HL-60 (cell line): ENCODE data around the gene LUC7L.
"Not testable (repeated sequence)": the region's sequence is repeated elsewhere in the genome, so short reads cannot be mapped to it uniquely, and the experiment has no call there.

Experiments
- DNase-seq, 2 experiments: peaks; one replicate each; pipeline ENCODE4 v3.0.0-alpha.2; 2010 to 2020; ENCODE audit warnings: low read depth in 1 of 2, low spot score in 1 of 2
- H3K27ac ChIP-seq: fragments of 250-450 bp; sonication (Bioruptor Pico); replicated peaks from 2 replicates; pipeline ENCODE4 v1.5.1; 2020; ENCODE audit warnings: mild to moderate bottlenecking, moderate library complexity
- H3K27me3 ChIP-seq: fragments of 250-450 bp; sonication (Bioruptor Pico); 2 replicates; pipeline ENCODE4 v1.5.1; 2021; ENCODE audit warnings: mild to moderate bottlenecking, moderate library complexity; ENCODE audit not compliant: insufficient read depth, poor library complexity, severe bottlenecking
- H3K4me3 ChIP-seq: replicated peaks from 2 replicates; pipeline ENCODE4 v1.5.1; 2011; ENCODE audit warnings: mild to moderate bottlenecking, control low read depth, low read length; ENCODE audit not compliant: insufficient read depth
- CTCF ChIP-seq: IDR thresholded peaks from one replicate; pipeline ENCODE4 v1.5.1; 2011; ENCODE audit warnings: low read length, control low read depth, inconsistent platforms; ENCODE audit not compliant: insufficient read depth
- GABPA ChIP-seq: IDR thresholded peaks from 2 replicates; pipeline ENCODE4 v1.6.1; 2012; ENCODE audit warnings: low read depth
- POLR2AphosphoS5 ChIP-seq: IDR thresholded peaks from 2 replicates; pipeline ENCODE4 v1.6.1; 2012; ENCODE audit warnings: low read depth
- REST ChIP-seq: IDR thresholded peaks from 2 replicates; pipeline ENCODE4 v1.6.1; 2012; ENCODE audit warnings: low read depth; ENCODE audit not compliant: insufficient replicate concordance
- SPI1 ChIP-seq: IDR thresholded peaks from 2 replicates; pipeline ENCODE4 v1.6.1; 2012; ENCODE audit warnings: low read depth, mild to moderate bottlenecking, borderline replicate concordance

The LUC7L gene

GRCh38 chr16:259814-260253 lies 30.6 kb upstream of the LUC7L start:
- Histone ChIP-seq H3K27ac (no peak overlapping the region), H3K4me3 (no peak overlapping the region), H3K27me3 (no peaks in the 10 kb centered on the region)
- DNase-seq, result no peak
- no peak for TF ChIP-seq SPI1
- TF ChIP-seq CTCF, result no peak
- no peak for TF ChIP-seq GABPA
- no peak for TF ChIP-seq REST
- no peak for TF ChIP-seq POLR2AphosphoS5

- Histone ChIP-seq H3K27ac (no peak overlapping the region), H3K27me3 (no peaks in the 10 kb centered on the region), H3K4me3 (no peak overlapping the region)
- TF ChIP-seq GABPA (no peak), REST (no peak), POLR2AphosphoS5 (no peak), CTCF (no peak), SPI1 (no peak)
- no peak for DNase-seq
Observed at GRCh38 chr16:259226-259625, 30.0 kb upstream of the LUC7L start.

- not testable (repeated sequence) for H3K27ac ChIP-seq, DNase-seq, H3K4me3 ChIP-seq, H3K27me3 ChIP-seq
Observed at GRCh38 chr16:258091-258490, 28.8 kb upstream of the LUC7L start.

- no peak for TF ChIP-seq REST
- TF ChIP-seq POLR2AphosphoS5, result no peak
- TF ChIP-seq GABPA, result no peak
- TF ChIP-seq CTCF, result no peak
- no peak for TF ChIP-seq SPI1
Observed at GRCh38 chr16:255183-255582, 25.9 kb upstream of the LUC7L start.

More at GRCh38 chr16:255183-255582, 25.9 kb upstream of the LUC7L start:
- no peaks in the 10 kb centered on the region for H3K27me3 ChIP-seq
- H3K4me3 ChIP-seq, result no peak overlapping the region
- no peak for DNase-seq
- H3K27ac ChIP-seq, result no peak overlapping the region
